Fibroblast of skin of right quadriceps (primary cell): ENCODE measurements around the gene KCNQ2.
"Not testable (repeated sequence)": the region's sequence is repeated elsewhere in the genome, so short reads cannot be mapped to it uniquely, and the experiment has no call there.

ENCODE experiments used
- DNase-seq: peaks from one replicate; pipeline ENCODE4 v3.0.0-alpha.2; 2013

The KCNQ2 gene

GRCh38 chr20:63379872-63380271, 92.6 kb downstream of the KCNQ2 start:
- not testable (repeated sequence) for DNase-seq

- DNase-seq, result no peak
Measured at GRCh38 chr20:63379296-63379695, 93.2 kb downstream of the KCNQ2 start.

GRCh38 chr20:63378626-63379025, 93.8 kb downstream of the KCNQ2 start:
- DNase-seq, result no peak

GRCh38 chr20:63377951-63378381, 94.5 kb downstream of the KCNQ2 start:
- no peak for DNase-seq

DNA sequence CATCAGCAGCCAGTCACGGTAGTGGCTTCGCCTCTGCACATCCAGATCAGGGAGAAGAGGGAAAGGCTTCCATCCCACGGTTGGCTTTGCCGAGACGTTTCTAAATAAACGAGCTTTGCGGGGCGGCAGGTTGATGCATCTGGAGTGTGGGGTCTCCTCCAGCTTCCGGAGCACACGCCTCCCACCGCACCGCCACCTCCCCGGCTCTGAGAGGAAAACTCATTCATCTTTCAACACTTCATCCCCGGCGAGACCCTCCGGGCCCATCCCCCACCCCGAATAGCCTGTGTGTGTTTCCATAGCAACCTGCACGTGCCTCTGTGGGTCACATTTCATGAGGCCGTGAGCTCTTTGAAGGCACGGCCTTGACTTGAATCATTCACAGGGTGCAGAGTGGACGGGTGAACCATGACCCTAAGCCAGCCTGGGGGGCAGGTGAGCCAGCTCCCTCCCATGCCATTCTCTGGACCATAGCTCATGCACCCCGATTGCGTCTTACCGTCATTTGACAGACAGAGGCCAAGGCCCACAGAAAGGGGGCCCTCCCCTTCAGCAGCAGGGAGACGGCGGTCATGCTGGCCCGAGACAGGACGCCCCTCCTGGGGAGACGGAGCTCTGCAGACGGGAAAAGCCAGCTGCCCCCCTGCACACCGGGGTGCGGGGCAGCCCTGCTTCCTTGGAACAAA, 95.1 kb downstream of the KCNQ2 start:
- DNase-seq, result no peak

GRCh38 chr20:63376283-63377250, 95.9 kb downstream of the KCNQ2 start:
- no peak for DNase-seq

DNA sequence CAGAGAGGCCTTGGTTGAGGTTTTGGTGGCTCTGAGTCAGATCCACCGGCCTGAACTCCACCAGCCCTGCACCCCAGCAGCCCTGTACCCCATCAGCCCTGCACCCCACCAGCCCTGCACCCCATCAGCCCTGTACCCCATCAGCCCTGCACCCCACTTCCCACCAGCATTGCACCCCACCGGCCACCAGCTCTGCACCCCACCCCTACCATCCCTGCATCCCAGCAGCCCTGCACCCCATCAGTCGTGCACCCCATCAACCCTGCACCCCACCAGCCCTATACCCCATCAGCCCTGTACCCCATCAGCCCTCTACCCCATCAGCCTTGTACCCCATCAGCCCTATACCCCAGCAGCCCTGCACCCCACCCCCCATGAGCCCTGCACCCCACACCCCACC, 97.0 kb downstream of the KCNQ2 start:
- DNase-seq, result no peak

- DNase-seq, result no peak
Measured at GRCh38 chr20:63374504-63374903, 98.0 kb downstream of the KCNQ2 start.

DNA sequence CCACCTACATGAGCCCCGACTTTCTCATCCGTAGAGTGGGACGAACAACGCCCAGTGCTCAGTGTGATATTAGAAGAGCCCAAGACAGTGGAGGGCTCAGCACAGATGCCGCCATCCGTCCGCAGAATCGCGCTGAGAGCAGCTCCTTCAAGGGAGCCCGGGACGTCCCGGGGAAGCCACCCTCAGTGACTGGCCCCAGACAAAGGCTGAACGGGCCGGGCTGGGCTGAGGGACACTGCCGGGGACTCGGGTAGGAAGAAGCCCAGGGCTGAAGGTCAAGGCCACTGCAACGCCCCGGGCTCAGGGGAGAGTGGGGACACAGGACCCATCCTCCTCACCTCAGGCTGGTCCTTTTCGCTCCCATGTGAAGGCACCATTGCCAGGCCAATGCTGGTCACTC, 98.5 kb downstream of the KCNQ2 start:
- DNase-seq, result no peak

DNA sequence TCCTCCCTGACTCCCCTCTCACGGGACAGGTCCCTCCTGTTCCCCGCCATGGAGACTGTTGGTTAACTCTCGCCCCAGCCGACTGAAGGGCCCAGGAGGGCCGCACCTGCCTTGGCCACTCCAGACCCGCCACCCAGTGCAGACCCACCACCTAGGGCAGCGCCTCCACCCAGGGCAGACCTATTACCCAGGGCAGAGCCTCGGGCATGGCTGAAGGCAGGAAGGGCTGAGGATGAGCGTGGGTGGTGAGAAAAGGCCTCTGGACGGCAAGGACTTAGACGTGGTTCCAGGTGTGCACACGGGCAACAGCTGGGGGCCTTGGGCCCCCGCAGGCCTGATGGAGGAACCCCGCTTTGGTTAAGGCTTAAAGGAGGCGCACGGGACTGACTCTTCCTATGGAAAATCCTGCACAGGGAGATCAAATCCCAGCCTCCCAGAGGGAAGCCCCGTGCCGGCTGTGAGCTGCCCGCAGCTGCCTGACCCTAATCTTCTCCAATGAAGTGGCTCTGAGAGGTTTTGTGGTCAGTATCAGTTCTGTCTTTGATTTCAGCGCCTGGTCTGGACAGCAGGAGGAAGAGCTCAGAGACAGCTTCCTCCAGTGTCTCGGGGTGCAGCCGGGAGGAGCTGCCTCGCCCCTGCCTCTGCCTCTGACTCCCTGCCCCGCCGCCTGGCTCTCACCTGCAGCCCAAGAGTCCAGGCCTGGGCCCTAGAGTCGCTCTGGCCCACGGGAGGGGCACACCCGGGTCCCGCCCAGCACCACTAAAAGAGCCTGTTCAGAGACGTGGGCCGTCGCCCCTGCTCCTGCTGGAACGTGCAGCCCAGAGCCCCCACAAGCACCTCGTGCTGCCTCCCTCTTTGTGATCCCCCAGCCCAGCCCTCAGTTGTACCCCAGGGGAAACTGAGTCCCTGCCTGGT, 99.2 kb downstream of the KCNQ2 start:
- DNase-seq, result no peak

DNA sequence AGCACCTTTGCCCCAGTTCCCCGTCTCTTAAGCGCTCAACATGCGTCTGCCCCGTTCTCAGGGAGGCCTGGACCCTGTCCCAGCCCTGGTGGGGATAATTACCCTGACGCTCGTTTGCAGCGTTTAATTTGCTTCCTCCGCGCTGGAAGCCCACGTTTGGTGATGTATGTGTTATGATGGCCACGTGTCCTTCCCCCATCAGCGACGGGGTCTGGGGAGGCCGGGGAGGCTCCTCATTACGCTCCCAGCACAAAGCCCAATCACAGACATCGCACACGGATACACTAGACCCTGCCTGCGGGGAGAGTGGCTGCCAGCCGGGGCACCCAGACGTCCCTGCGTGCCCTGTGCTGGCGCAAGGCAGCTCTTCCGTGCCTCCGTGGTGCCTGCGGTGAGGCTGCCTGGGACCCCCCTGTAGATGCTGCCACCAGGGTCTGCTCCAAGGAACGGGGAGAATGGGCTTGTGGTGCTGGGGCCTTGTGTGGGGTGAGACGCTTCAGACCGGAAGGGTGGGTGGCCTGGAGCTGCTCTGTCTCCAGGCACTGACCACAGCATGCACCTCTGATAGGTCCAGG, 101.1 kb downstream of the KCNQ2 start:
- DNase-seq, result no peak

DNA sequence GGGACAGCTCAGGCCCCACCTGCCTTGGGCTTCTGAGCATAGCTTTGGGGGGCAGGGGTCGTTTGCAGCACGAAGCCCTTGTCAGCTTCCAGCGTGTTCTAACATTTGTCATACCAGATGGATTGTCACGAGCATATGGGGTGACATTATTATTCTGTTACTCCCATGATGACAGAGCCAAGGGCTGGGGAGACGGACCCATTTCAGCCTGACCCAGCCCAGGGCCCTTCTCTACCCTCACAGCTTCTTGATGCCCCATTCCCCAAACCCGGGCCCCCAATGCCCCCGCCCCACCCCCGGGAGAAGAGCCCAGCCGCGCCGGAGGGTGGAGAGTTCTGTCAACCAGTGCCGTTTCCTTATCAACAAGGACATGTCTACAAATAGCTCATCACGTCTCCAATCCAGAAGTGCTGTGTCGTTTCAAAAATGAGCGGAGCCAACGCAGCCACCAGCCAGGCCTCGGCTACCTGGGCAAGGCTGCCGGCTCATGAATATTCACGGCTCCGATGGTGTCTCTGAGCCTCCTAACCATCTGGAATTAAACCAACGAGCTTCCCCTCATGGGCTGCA, 101.8 kb downstream of the KCNQ2 start:
- DNase-seq, result no peak

GRCh38 chr20:63369724-63370617, 102.5 kb downstream of the KCNQ2 start:
- no peak for DNase-seq

- DNase-seq, result no peak
Measured at GRCh38 chr20:63369024-63369530, 103.4 kb downstream of the KCNQ2 start.

- no peak for DNase-seq
Measured at GRCh38 chr20:63368151-63368550, 104.3 kb downstream of the KCNQ2 start.

- DNase-seq, result no peak
Measured at GRCh38 chr20:63367446-63368055, 104.9 kb downstream of the KCNQ2 start.

DNA sequence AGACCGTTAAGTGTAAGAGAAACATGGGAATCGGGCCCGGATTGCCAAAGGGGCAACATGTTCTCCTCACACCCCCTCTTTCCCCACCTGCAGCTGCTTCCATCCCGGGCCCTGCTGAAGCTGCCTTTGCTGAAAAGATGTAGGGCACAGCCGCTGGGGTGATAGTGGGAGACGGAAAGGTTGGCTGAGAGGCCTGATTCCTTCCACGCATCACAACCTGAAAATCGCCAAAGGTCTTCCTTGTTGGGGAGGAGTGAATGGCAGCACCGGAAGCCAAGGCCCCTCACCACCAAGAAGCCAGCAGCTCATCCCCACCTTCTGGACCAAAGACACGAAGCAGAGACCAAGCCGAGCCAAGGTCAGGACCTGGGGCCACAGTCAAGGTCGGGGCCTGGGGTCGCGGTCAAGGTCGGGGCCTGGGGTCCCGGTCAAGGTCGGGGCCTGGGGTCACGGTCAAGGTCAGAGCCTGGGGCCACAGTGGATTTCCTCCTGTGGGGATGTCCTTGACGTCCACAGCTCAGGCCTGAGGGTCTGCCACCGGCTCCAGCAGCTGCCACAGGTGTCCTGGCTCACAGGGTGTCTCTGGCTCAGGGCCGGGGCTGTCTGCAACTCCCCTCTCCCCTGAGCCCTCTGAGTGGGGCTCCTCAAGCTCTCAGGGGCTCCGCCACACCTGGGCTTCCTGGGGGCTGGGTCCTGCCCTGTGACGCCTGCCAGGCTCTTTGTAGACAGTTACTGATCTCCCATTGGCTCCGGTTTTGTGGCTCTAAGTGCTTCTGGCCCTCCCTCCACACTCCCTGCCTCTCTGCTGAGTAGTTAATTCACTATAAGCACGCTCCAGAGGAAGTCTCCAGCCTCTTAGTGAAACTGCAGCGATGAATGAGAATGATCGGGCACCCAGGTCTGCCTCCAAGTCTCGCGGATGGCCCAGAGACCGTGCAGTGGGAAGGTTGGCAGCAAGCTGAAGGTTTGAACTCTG, 105.8 kb downstream of the KCNQ2 start:
- no peak for DNase-seq

- DNase-seq, result no peak
Measured at GRCh38 chr20:63365601-63366389, 106.7 kb downstream of the KCNQ2 start.
